Body of pancreas (tissue), 4 donors: ENCODE data around the gene CCN5. TPM values are rescaled to one million over a fixed set of nuclear protein-coding genes. Genes with fewer than 3 reads are reported as not detected.

Source experiments
- ATAC-seq: fragments of 150-250 bp; one replicate; pipeline ENCODE4 v1.9.1; 2016
- DNase-seq, 4 donors: peaks; one replicate each; pipeline ENCODE4 v3.0.0-alpha.2; 2019
- H3K27ac ChIP-seq, 4 donors: fragments of 200-600 bp; sonication (generic); 1 replicate in 3 of 4; 2 replicates in 1 of 4; pipeline versions ENCODE4 v1.5.1 to v1.6.1; 2016 to 2019; ENCODE audit warnings: mild to moderate bottlenecking in 1 of 4, mixed read lengths in 1 of 4, moderate library complexity in 1 of 4
- H3K27me3 ChIP-seq, 2 donors: fragments of 200-600 bp; sonication (generic); one replicate each; pipeline ENCODE4 v1.6.0; 2016; ENCODE audit warnings: mild to moderate bottlenecking in 1 of 2
- H3K36me3 ChIP-seq, 2 donors: fragments of 200-600 bp; sonication (generic); replicated peaks in 1 of 2; 2 replicates each; pipeline ENCODE4 v1.5.1; 2016; ENCODE audit warnings: low read depth in 2 of 2; ENCODE audit not compliant: insufficient read depth in 1 of 2
- H3K4me1 ChIP-seq: fragments of 200-600 bp; sonication (generic); one replicate; pipeline ENCODE4 v1.6.0; 2016
- H3K4me3 ChIP-seq, 2 donors: fragments of 200-600 bp; sonication (generic); 1 replicate in 1 of 2; 2 replicates in 1 of 2; pipeline ENCODE4 v1.5.1; 2016 to 2019
- H3K9me3 ChIP-seq, 3 donors: fragments of 200-600 bp; sonication (generic); 1 replicate in 2 of 3; 2 replicates in 1 of 3; pipeline ENCODE4 v1.5.1; 2016
- CTCF ChIP-seq, 7 experiments: fragments of 450-650 bp in 4 of 7; fragments of 200-600 bp in 3 of 7; sonication (generic) in 3 of 7; IDR thresholded peaks; one replicate each; pipeline ENCODE4 v1.5.1; 2016 to 2019; ENCODE audit warnings: antibody characterized with exemption in 7 of 7
- POLR2A ChIP-seq, 3 donors: fragments of 450-650 bp; IDR thresholded peaks; one replicate each; pipeline ENCODE4 v1.6.1; 2016; ENCODE audit warnings: antibody characterized with exemption in 3 of 3, mild to moderate bottlenecking in 2 of 3
- WGBS, 2 donors: methylation state at CpG; one replicate each; pipeline ENCODE4 v1.1.5; 2017; 5-methylcytosine and 5-hydroxymethylcytosine counted together
- intact Hi-C: fragments of 100-400 bp; cut with DNase I; formaldehyde crosslinking; loops from one replicate; pipeline ENCODE4 v1.15.1; 2023
- total RNA-seq, 2 donors: library from RNA; depleted of rRNA; stranded (reverse); fragments of >200 nt; gene quantifications; one replicate each; pipeline ENCODE4 v1.1.0, GENCODE V29; 2016

Gene CCN5
- total RNA-seq, 2 donors from 2014 or later = 7.9 to 18.2 TPM

DNA sequence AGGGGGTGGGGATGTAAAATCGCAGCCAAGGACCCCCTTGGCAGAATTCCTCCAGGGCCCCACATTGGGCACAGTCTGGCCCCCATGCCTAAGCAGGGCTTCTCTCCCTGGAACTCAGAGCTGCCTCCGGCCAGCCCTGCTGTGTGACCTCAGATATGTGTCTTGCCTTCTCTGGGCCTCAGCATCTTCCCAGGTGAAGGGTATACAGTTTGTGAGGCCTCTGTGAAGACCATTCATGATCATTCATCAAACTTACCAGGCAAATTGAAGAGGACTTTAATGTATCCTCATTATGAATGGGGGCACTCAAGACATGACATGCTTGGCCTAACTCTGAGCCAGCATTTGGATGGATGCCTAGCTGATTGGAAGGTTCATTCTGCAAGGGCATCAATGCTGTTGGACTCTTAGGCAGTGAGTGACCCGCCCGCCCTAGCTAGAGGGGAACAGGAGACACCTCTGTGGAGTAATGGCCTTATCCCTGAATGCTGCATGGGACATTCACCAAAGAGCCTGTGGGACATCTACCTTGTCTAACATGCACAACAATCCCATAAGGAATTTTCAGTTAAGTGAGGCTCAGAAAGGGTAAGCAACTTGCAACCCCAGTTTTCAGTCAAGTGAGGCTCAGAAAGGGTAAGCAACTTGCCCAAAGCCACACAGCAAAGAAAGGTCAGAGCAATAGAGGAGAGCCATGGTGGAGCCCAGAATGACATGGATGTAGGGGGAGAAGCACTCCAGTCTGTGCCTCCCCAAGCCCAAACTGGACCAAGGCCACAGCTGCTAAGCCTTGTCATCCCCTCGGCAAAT lies 535 bp downstream of the CCN5 start:
- Histone ChIP-seq H3K4me3 (no peak overlapping the region), H3K27ac (no peak overlapping the region), H3K9me3 (no peaks in the 10 kb centered on the region), H3K4me1 (peaks cover 11% of the 10 kb centered on the region), H3K27me3 (no peaks in the 10 kb centered on the region), H3K36me3 (no peaks in the 10 kb centered on the region)
- TF ChIP-seq POLR2A (IDR thresholded peaks at IDR 0.05) (no peak), CTCF (IDR thresholded peaks at IDR 0.05) (no peak)
- intact Hi-C loops = no loop called here
- ATAC-seq = no peak
- DNase-seq = no peak
- WGBS, 2 donors = 64 to 84% methylated on average over 3 to 5 of the region's 5 CpGs

DNA sequence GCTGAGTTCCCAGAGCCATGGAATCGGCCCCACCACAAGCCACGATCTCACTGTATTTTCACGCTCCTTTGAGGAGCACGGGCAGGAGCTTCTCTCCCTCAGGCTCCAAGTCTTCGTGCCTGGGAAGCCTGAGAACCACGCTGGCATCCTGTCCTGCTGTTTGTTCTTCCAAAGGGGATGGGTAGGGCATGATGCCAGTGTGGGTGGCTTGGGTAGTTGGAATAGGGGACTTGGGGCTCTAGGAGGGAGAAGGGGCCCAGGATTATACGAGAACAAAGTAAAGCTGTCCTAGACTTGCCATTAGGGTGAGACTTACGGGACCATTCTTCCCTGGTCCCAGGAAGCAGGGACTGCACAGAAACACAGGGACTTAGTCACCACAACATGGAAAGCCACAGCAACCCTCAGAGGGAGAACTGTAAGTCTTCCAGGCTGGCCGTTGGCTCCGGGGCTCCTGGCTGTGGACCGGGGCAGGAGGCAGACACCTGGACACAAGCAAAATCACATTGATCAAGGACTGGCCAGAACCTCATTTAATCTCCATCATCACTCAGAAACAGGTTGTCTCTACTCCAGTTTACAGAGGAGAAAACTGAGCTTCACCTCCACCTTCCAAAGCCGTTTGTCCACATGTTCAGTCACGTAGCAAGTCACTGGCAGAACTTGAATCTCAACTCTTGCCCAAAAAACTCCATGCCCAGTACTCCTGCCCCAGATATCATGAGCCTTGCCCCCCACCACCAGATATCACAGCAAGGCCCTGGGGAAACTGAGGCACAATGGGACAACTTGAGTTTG lies 1.3 kb downstream of the CCN5 start:
- Histone ChIP-seq H3K4me3 (no peak overlapping the region), H3K4me1 (peaks cover 12% of the 10 kb centered on the region), H3K36me3 (no peaks in the 10 kb centered on the region), H3K9me3 (no peaks in the 10 kb centered on the region), H3K27me3 (no peaks in the 10 kb centered on the region), H3K27ac (no peak overlapping the region)
- DNase-seq (no peak), ATAC-seq (no peak)
- 88 to 91% methylated on average over 10 to 13 of the region's 13 CpGs for WGBS, 2 donors
- intact Hi-C loops = no loop called here
- TF ChIP-seq POLR2A (IDR thresholded peaks at IDR 0.05) (no peak), CTCF (IDR thresholded peaks at IDR 0.05) (no peak)

- Histone ChIP-seq H3K9me3 (no peaks in the 10 kb centered on the region), H3K4me3 (no peak overlapping the region)
Observed at GRCh38 chr20:44717986-44718385, 2.8 kb downstream of the CCN5 start.

DNA sequence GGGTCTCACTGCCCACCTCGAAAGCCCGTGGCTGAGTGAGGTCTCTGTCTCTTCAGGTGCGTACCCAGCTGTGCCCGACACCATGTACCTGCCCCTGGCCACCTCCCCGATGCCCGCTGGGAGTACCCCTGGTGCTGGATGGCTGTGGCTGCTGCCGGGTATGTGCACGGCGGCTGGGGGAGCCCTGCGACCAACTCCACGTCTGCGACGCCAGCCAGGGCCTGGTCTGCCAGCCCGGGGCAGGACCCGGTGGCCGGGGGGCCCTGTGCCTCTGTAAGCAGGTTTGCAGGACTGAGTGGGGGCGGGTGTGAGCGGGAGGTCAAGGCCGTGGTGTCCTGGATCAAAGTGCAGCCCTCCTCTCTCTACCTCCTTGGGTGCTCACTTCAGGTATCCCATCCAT lies 4.7 kb downstream of the CCN5 start:
- DNase-seq (no peak), ATAC-seq (no peak)
- Histone ChIP-seq H3K4me1 (peaks cover 5% of the 10 kb centered on the region), H3K4me3 (no peak overlapping the region), H3K9me3 (no peaks in the 10 kb centered on the region), H3K27me3 (no peaks in the 10 kb centered on the region), H3K36me3 (no peaks in the 10 kb centered on the region), H3K27ac (no peak overlapping the region)
- TF ChIP-seq CTCF (IDR thresholded peaks at IDR 0.05) (no peak), POLR2A (IDR thresholded peaks at IDR 0.05) (no peak)
- intact Hi-C loops = no loop called here
- 76 to 90% methylated on average over 12 to 18 of the region's 19 CpGs for WGBS, 2 donors

More at GRCh38 chr20:44717986-44718385, 2.8 kb downstream of the CCN5 start:
- intact Hi-C loops = no loop called here
- Histone ChIP-seq H3K27me3 (no peaks in the 10 kb centered on the region), H3K4me1 (peaks cover 14% of the 10 kb centered on the region), H3K36me3 (no peaks in the 10 kb centered on the region), H3K27ac (no peak overlapping the region)
- DNase-seq = no peak
- no peak for ATAC-seq
- 77 to 83% methylated on average over 8 to 10 of the region's 10 CpGs for WGBS, 2 donors
- no peak for TF ChIP-seq POLR2A (IDR thresholded peaks at IDR 0.05)
- no peak for TF ChIP-seq CTCF (IDR thresholded peaks at IDR 0.05)
